SK-N-SH (cell line): ENCODE measurements around the gene CCNF. TPM values are rescaled to one million over a fixed set of nuclear protein-coding genes. Genes with fewer than 3 reads are reported as not detected.

Source experiments
- CTCF ChIA-PET: fragments of 300-600, 350-600 bp; formaldehyde crosslinking; extraction: SDS; loops from one replicate; lab custom pipeline; 2021; lab: Yijun Ruan, JAX
- POLR2A ChIA-PET: fragments of 350-600 bp; sonication (Branson Sonifier 250); formaldehyde crosslinking; extraction: SDS; loops from one replicate; lab custom pipeline; 2020; ENCODE audit warnings: antibody characterized with exemption, inconsistent platforms; lab: Yijun Ruan, JAX
- DNase-seq: peaks from one replicate; pipeline ENCODE4 v3.0.0; 2012
- H2AFZ ChIP-seq: fragments of 200-600 bp; sonication (generic); 2 replicates; pipeline ENCODE4 v1.8.1; 2016; ENCODE audit warnings: antibody characterized with exemption, mild to moderate bottlenecking, low read depth
- H3F3A ChIP-seq: fragments of 200-600 bp; sonication (generic); replicated peaks from 2 replicates; pipeline ENCODE3; 2016; ENCODE audit warnings: antibody characterized with exemption, mild to moderate bottlenecking; ENCODE audit not compliant: insufficient read depth
- H3K27ac ChIP-seq, 2 experiments: fragments of 200-500 bp in 1 of 2; fragments of 200-600 bp in 1 of 2; sonication (Bioruptor generic) in 1 of 2; sonication (generic), shearing (Covaris generic) in 1 of 2; 2 replicates each; pipeline versions ENCODE4 v1.5.1 to v1.6.1; 2014 to 2016; ENCODE audit warnings: low read depth in 2 of 2, inconsistent platforms in 1 of 2, low read length in 1 of 2, mild to moderate bottlenecking in 1 of 2, mixed read lengths in 1 of 2
- H3K27me3 ChIP-seq: fragments of 200-600 bp; sonication (generic), shearing (Covaris generic); 2 replicates; pipeline ENCODE4 v1.6.1; 2016; ENCODE audit warnings: mixed run types; ENCODE audit not compliant: insufficient read depth
- H3K36me3 ChIP-seq, 2 experiments: fragments of 200-500 bp in 1 of 2; fragments of 200-600 bp in 1 of 2; sonication (Bioruptor generic) in 1 of 2; sonication (generic) in 1 of 2; replicated peaks in 1 of 2; 2 replicates each; pipeline versions ENCODE3 to v1.5.1; 2014 to 2016; ENCODE audit warnings: low read length in 1 of 2, mild to moderate bottlenecking in 1 of 2; ENCODE audit not compliant: insufficient read depth in 2 of 2, control insufficient read depth in 1 of 2
- H3K4me1 ChIP-seq, 2 experiments: fragments of 200-500 bp in 1 of 2; fragments of 200-600 bp in 1 of 2; sonication (Bioruptor generic) in 1 of 2; sonication (generic), shearing (Covaris generic) in 1 of 2; 2 replicates each; pipeline versions ENCODE4 v1.5.1 to v1.6.1; 2014 to 2016; ENCODE audit warnings: low read depth in 1 of 2, low read length in 1 of 2, mixed run types in 1 of 2; ENCODE audit not compliant: insufficient read depth in 2 of 2, control insufficient read depth in 1 of 2
- H3K4me2 ChIP-seq: fragments of 200-600 bp; sonication (generic), shearing (Covaris generic); 2 replicates; pipeline ENCODE4 v1.6.1; 2017; ENCODE audit warnings: mixed run types
- H3K4me3 ChIP-seq, 2 experiments: fragments of 200-500 bp in 1 of 2; fragments of 200-600 bp in 1 of 2; sonication (Bioruptor generic) in 1 of 2; sonication (generic), shearing (Covaris generic) in 1 of 2; 2 replicates each; pipeline versions ENCODE4 v1.5.1 to v1.8.1; 2014 to 2016; ENCODE audit warnings: low read depth in 2 of 2, inconsistent platforms in 1 of 2, low read length in 1 of 2, mild to moderate bottlenecking in 1 of 2, mixed read lengths in 1 of 2, moderate library complexity in 1 of 2
- H3K79me2 ChIP-seq: fragments of 200-600 bp; sonication (generic); 2 replicates; pipeline ENCODE4 v1.8.1; 2017; ENCODE audit warnings: mild to moderate bottlenecking; ENCODE audit not compliant: insufficient read depth
- H3K9ac ChIP-seq: fragments of 200-600 bp; sonication (generic); 2 replicates; pipeline ENCODE4 v1.6.1; 2017; ENCODE audit warnings: mixed run types
- H3K9me2 ChIP-seq: fragments of 200-600 bp; sonication (generic); 2 replicates; pipeline ENCODE4 v1.6.1; 2017; ENCODE audit warnings: mixed run types
- H3K9me3 ChIP-seq: fragments of 200-600 bp; sonication (generic); 2 replicates; pipeline ENCODE4 v1.6.1; 2017; ENCODE audit warnings: mixed run types, mild to moderate bottlenecking, moderate library complexity
- H4K20me1 ChIP-seq: fragments of 200-600 bp; sonication (generic); 2 replicates; pipeline ENCODE4 v1.6.1; 2017; ENCODE audit warnings: mild to moderate bottlenecking, mixed run types; ENCODE audit not compliant: insufficient read depth
- EP300 ChIP-seq, 2 experiments: IDR thresholded peaks; 2 replicates each; pipeline versions ENCODE4 v1.4.0 to v1.6.1; 2012; ENCODE audit warnings: borderline replicate concordance in 1 of 2, low read depth in 1 of 2, low read length in 1 of 2
- EZH2phosphoT487 ChIP-seq: fragments of 200-600 bp; sonication (generic); IDR thresholded peaks from 2 replicates; pipeline ENCODE4 v1.6.1; 2017; ENCODE audit warnings: low read depth, mixed run types, mild to moderate bottlenecking, antibody characterized with exemption, moderate library complexity, borderline replicate concordance
- FOXJ3 ChIP-seq: sonication (generic); formaldehyde crosslinking; IDR thresholded peaks from 2 replicates; pipeline ENCODE4 v1.5.1; 2020; ENCODE audit warnings: mild to moderate bottlenecking, missing genetic modification reagents
- FOXM1 ChIP-seq: IDR thresholded peaks from 2 replicates; pipeline ENCODE4 v1.4.0; 2012; ENCODE audit warnings: low read depth, mild to moderate bottlenecking
- GATA2 ChIP-seq: sonication (generic); formaldehyde crosslinking; IDR thresholded peaks from 2 replicates; pipeline ENCODE4 v1.5.0; 2020; ENCODE audit warnings: mild to moderate bottlenecking, missing genetic modification reagents
- JUND ChIP-seq: IDR thresholded peaks from 2 replicates; pipeline ENCODE4 v1.4.0; 2012
- MXI1 ChIP-seq: IDR thresholded peaks from 2 replicates; pipeline ENCODE4 v1.6.1; 2012; ENCODE audit warnings: mild to moderate bottlenecking, low read depth, low read length, improper control_type of control experiment
- NRF1 ChIP-seq: IDR thresholded peaks from 2 replicates; pipeline ENCODE4 v1.6.1; 2012; ENCODE audit warnings: low read depth, mild to moderate bottlenecking, low read length
- POLR2AphosphoS5 ChIP-seq: IDR thresholded peaks from 2 replicates; pipeline ENCODE4 v1.6.1; 2012; ENCODE audit warnings: low read depth, low read length
- RAD21 ChIP-seq: IDR thresholded peaks from 2 replicates; pipeline ENCODE4 v1.6.1; 2012; ENCODE audit warnings: mild to moderate bottlenecking, low read length
- RCOR1 ChIP-seq: fragments of 150-350 bp; IDR thresholded peaks from 2 replicates; pipeline ENCODE4 v1.6.1; 2017; ENCODE audit warnings: antibody characterized with exemption, low read length
- SMC3 ChIP-seq: IDR thresholded peaks from 2 replicates; pipeline ENCODE4 v1.6.1; 2012; ENCODE audit warnings: low read depth, low read length, improper control_type of control experiment
- TAF1 ChIP-seq: IDR thresholded peaks from 2 replicates; pipeline ENCODE4 v1.6.1; 2012; ENCODE audit warnings: low read depth, mild to moderate bottlenecking, low read length, moderate library complexity, borderline replicate concordance
- TCF12 ChIP-seq: IDR thresholded peaks from 2 replicates; pipeline ENCODE4 v1.4.0; 2012
- TEAD4 ChIP-seq: IDR thresholded peaks from 2 replicates; pipeline ENCODE4 v1.4.0; 2012; ENCODE audit warnings: mild to moderate bottlenecking, borderline replicate concordance; ENCODE audit not compliant: insufficient read depth
- WGBS: methylation state at CpG from one replicate; pipeline ENCODE4 v1.1.6; 2017; ENCODE audit warnings: low lambda C conversion rate; 5-methylcytosine and 5-hydroxymethylcytosine counted together
- polyA plus RNA-seq, 3 experiments: library from polyadenylated mRNA; depleted of rRNA; stranded (reverse); fragments of >200 nt; gene quantifications; 2 replicates each; pipeline ENCODE4 v1.2.3, GENCODE V29; 2012
- TF ChIP-seq, protein P1 (sequence below): fragments of 150-350 bp; IDR thresholded peaks from 2 replicates; pipeline ENCODE4 v1.6.1; 2016; ENCODE audit warnings: mild to moderate bottlenecking, low read depth, low read length
- TF ChIP-seq, protein P2 (sequence below): fragments of 150-350 bp; IDR thresholded peaks from 2 replicates; pipeline ENCODE4 v1.6.1; 2017; ENCODE audit warnings: antibody characterized with exemption, low read length, low read depth, borderline replicate concordance
- TF ChIP-seq, protein P3 (sequence below): fragments of 200-600 bp; sonication (generic); IDR thresholded peaks from 2 replicates; pipeline ENCODE4 v1.6.1; 2017; ENCODE audit warnings: antibody characterized with exemption, mild to moderate bottlenecking, moderate library complexity

The CCNF gene
- polyA plus RNA-seq, 1 of the 3 experiments (the other 2 are of a cell fraction), result 4.6 TPM

DNA sequence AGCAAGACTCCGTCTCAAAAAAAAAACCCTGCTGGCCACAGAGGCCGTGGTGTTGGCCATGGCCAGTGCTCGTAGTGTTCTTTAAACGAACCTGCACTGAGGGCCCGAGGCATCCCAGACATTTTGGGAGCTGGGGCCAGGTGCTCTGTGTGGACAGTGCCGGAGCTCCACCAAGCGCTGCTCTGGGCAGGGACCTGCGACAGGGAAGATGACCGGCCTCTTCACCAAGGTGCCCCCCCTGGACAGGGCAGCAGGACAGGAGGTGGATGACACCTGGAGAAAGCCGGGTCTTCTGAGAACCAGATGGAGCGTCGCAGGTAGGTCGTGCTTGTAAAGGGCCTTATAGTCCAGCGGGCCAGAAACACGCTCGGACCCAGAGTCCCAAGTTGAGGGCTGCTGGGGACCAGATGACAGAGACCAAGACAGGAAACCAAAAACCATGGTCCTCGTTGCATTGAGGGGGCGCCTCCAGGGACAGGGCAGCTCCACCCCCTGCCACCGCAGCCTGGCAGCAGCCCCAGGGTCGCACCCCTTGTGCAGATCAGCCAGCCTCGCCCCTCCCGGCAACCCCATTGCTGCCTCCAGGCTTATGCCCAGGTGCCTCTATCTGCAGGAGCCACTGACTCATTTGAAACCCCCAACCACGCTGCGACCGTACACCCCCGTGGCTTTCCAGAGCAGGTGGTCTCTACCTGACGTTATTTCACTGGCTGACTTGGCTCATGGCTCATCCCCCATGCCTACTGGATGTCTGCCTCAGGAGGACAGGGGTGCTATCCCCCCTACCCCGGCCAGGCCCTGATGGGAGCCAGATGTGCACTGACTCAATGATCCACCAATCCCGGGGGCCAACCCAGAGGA is 37.6 kb downstream of the CCNF start:
- H2AFZ ChIP-seq, result no peak overlapping the region
- H3K4me1 ChIP-seq, result peaks cover 6 to 47% of the 10 kb centered on the region in 2 experiments; a peak in 3 of 4 replicates
- H3F3A ChIP-seq, result peaks cover 13% of the 10 kb centered on the region
- no peaks in the 10 kb centered on the region for H3K9me3 ChIP-seq
- CTCF ChIA-PET, result interaction anchor here (0.6 to 3.6 kb wide), 5 partner anchors 11 to 654 kb away, joined by 3 to 19 read pairs (median 4); no protein-coding TSS in a partner anchor
- H3K79me2 ChIP-seq, result no peaks in the 10 kb centered on the region
- 89% methylated on average over 19 of the region's 29 CpGs for WGBS
- peak overlapping the region in 1 of 2 experiments; percentile 97; a peak in 2 of 4 replicates for H3K27ac ChIP-seq
- POLR2A ChIA-PET, result interaction anchor here (0.6 to 4.3 kb wide), 4 partner anchors 11 to 1084 kb away, joined by 3 to 19 read pairs (median 5); no protein-coding TSS in a partner anchor
- peak overlapping the region; percentile 87 for H3K4me2 ChIP-seq
- DNase-seq, result no peak
- no peaks in the 10 kb centered on the region for H3K27me3 ChIP-seq
- H4K20me1 ChIP-seq, result no peaks in the 10 kb centered on the region
- no peaks in the 10 kb centered on the region for H3K9me2 ChIP-seq
- no peak overlapping the region for H3K9ac ChIP-seq
- peak; percentile 9; the same call in 1 of the 2 replicates for TF ChIP-seq TCF12
- TF ChIP-seq TEAD4, result no peak
- TF ChIP-seq, protein P1, sequence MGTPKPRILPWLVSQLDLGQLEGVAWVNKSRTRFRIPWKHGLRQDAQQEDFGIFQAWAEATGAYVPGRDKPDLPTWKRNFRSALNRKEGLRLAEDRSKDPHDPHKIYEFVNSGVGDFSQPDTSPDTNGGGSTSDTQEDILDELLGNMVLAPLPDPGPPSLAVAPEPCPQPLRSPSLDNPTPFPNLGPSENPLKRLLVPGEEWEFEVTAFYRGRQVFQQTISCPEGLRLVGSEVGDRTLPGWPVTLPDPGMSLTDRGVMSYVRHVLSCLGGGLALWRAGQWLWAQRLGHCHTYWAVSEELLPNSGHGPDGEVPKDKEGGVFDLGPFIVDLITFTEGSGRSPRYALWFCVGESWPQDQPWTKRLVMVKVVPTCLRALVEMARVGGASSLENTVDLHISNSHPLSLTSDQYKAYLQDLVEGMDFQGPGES, result no peak
- no peaks in the 10 kb centered on the region for H3K36me3 ChIP-seq
- H3K4me3 ChIP-seq, result peak overlapping the region in 1 of 2 experiments; percentile 51; a peak in 1 of 4 replicates

DNA sequence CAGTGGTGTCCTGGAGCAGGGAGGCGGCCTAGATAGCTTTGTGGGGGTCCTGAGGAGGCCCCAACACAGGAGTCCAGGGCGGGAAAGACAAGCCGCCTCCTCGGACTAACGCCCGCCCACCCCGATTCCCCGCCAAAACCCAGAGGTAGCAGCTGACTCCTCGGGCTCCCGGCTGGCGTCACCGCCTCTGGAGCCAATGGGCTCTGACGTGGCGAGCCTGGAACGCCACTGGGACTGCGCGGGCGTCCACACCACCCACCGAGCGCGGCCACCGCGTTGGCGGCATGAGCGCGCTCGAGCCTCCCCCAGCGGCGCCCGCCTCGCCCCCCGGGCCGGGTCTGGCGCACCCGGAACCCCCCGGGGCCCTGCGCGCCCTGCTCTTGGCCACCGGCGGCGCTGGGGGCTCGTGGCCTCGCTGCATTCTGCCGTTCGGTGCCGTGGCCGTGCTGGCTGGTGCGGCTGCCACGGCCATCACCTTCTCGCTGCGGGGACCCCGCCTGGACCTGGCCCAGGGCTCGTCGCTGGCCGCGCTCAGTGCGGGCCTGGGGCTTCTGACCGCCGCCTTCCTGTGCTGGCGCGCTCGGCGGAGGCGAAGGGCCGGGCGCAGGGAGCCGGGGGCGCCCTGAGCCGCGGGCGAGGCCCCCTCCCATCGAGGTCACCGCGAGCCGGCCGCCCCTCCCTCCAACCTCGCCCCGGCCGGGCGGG is 38.4 kb downstream of the CCNF start:
- Histone ChIP-seq H3K9me2 (no peaks in the 10 kb centered on the region), H2AFZ (peak overlapping the region; percentile 51; the same call in 1 of the 2 replicates), H3K9ac (peak overlapping the region; percentile 48), H3K27ac (peak overlapping the region in 1 of 2 experiments; percentile 97; a peak in 2 of 4 replicates), H3F3A (peaks cover 13% of the 10 kb centered on the region), H3K9me3 (no peaks in the 10 kb centered on the region), H3K4me1 (peaks cover 6 to 55% of the 10 kb centered on the region in 2 experiments; a peak in 3 of 4 replicates), H3K27me3 (no peaks in the 10 kb centered on the region), H3K36me3 (no peaks in the 10 kb centered on the region), H4K20me1 (no peaks in the 10 kb centered on the region), H3K79me2 (no peaks in the 10 kb centered on the region), H3K4me3 (peak overlapping the region; percentile 51 to 57), H3K4me2 (peak overlapping the region; percentile 87)
- CTCF ChIA-PET, result interaction anchor here (1.3 to 3.6 kb wide), 5 partner anchors 10 to 38 kb away, joined by 3 to 32 read pairs (median 9); no protein-coding TSS in a partner anchor
- DNase-seq, result peak; percentile 89
- POLR2A ChIA-PET, result interaction anchor here (0.7 to 4.6 kb wide), 8 partner anchors 7 to 503 kb away, joined by 3 to 44 read pairs (median 5); partner anchors contain the start of genes RPS2 and TEDC2
- WGBS, result 4% methylated on average over 24 of the region's 80 CpGs
- TF ChIP-seq, protein P2, sequence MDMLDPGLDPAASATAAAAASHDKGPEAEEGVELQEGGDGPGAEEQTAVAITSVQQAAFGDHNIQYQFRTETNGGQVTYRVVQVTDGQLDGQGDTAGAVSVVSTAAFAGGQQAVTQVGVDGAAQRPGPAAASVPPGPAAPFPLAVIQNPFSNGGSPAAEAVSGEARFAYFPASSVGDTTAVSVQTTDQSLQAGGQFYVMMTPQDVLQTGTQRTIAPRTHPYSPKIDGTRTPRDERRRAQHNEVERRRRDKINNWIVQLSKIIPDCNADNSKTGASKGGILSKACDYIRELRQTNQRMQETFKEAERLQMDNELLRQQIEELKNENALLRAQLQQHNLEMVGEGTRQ, result no peak
- TF ChIP-seq FOXJ3 (CRISPR knock-in tag) (no peak), FOXM1 (no peak), TAF1 (no peak), TCF12 (0 out of 2 replicates have a peak, but pooled peaks have one; percentile 1), NRF1 (peak; percentile 54), RCOR1 (no peak), EZH2phosphoT487 (no peak), SMC3 (no peak), MXI1 (peak; percentile 61; the same call in 1 of the 2 replicates), EP300 (IDR thresholded peaks at IDR 0.05; ENCODE audit: borderline replicate concordance in 1 of 2, low read depth in 1 of 2, low read length in 1 of 2) (no peak), GATA2 (CRISPR knock-in tag) (no peak), POLR2AphosphoS5 (peak; percentile 44), RAD21 (0 out of 2 replicates have a peak, but pooled peaks have one; percentile 8), JUND (no peak)
- TF ChIP-seq, protein P3, sequence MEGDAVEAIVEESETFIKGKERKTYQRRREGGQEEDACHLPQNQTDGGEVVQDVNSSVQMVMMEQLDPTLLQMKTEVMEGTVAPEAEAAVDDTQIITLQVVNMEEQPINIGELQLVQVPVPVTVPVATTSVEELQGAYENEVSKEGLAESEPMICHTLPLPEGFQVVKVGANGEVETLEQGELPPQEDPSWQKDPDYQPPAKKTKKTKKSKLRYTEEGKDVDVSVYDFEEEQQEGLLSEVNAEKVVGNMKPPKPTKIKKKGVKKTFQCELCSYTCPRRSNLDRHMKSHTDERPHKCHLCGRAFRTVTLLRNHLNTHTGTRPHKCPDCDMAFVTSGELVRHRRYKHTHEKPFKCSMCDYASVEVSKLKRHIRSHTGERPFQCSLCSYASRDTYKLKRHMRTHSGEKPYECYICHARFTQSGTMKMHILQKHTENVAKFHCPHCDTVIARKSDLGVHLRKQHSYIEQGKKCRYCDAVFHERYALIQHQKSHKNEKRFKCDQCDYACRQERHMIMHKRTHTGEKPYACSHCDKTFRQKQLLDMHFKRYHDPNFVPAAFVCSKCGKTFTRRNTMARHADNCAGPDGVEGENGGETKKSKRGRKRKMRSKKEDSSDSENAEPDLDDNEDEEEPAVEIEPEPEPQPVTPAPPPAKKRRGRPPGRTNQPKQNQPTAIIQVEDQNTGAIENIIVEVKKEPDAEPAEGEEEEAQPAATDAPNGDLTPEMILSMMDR, result no peak; the same call in 1 of the 2 replicates
- TF ChIP-seq, protein P1, result no peak
